Activated CD4-positive, alpha-beta T cell treated with anti-CD3 and anti-CD28 coated beads, Interleukin-2, Interleukin-6, amounts not matched to agents 100 ng/mL and 50 ng/mL, durations not matched to agents 16 hours and 8 hours (primary cell): Measurements from ENCODE around the gene ARFIP2.
A peak's percentile ranks its signal among the peaks of the same experiment; 100 is the strongest.

Experiments
- DNase-seq: peaks from one replicate; pipeline ENCODE4 v3.0.0-alpha.2; 2020

The ARFIP2 gene

GRCh38 chr11:6440906-6441358 lies 40.2 kb downstream of the ARFIP2 start, which contains the start of gene HPX:
HPX (minus strand) TSS chr11:6440987; CDS start chr11:6440963, 24 bp downstream.
- DNase-seq, result no peak

- DNase-seq, result peak; percentile 41
Observed at GRCh38 chr11:6438979-6439571, 42.1 kb downstream of the ARFIP2 start.

DNA sequence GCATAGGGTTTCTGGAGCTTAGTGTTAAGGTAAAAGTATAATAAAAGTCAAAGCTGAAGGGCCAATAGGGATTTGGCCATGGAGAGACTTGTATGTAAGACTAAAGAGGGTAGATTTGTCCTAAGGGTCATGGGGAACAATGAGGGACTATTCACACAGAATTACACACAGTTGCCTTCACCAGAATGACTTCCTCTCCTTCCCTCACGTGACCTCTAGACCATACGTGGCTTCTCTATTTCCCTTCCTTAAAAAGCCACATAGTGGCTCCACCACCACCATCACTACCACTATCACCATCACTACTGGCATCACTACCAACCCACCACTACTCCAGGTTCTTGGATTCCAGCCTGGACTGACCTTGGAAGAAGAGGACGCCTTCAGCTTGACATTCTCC lies 43.1 kb downstream of the ARFIP2 start:
- DNase-seq, result peak; percentile 23

DNA sequence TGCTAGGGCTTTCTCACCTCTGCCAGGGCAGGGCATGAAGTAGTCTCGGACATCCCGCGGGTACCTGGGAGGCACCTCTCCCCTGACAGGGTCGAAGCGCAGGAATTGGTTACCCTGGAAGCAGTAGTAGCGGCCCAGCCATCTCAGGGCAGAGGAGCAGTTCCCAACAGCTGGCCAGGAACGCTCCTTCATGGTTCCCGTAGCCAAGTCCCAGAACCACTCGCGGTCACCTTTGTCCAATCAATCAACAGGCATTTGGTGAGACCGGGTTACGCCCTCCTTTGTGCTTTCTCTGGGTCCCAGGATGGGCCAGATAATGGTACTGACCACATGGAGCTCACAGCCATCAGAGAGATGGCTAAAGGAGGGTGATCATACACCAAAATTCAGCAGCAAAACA lies 43.7 kb downstream of the ARFIP2 start:
- no peak for DNase-seq

- no peak for DNase-seq
Observed at GRCh38 chr11:6433998-6434660, 47.0 kb downstream of the ARFIP2 start.

DNA sequence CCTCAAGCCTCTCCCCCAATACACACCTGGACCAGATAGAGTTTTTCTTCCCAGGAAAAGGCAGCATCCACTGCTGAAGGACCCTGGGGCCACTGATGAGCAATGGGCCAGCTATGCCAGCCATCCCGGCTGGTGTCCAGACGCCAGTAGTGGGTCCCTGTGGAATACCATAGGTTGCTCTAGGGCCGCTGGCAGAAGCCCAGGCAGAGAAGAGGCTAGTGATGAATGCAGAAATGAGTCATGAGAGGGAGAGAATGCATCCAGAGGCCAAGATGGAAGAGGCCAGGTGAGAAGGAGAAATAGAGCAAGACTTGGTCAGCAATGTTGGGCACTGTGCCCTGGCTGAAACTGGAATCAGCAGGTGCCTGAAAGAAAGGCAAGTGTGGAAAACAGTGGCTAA lies 49.3 kb downstream of the ARFIP2 start:
- no peak for DNase-seq

GRCh38 chr11:6427516-6427915 lies 53.6 kb downstream of the ARFIP2 start:
- DNase-seq, result no peak
